DND-41 (cell line): ENCODE results near the gene OR5H6.

ENCODE experiments used
- EZH2 ChIP-seq: IDR thresholded peaks from 3 replicates; pipeline ENCODE4 v1.6.1; 2012; ENCODE audit warnings: borderline replicate concordance, low read depth, mild to moderate bottlenecking, moderate library complexity, low read length, inconsistent platforms; ENCODE audit not compliant: severe bottlenecking
- TF ChIP-seq, protein P1 (sequence below): IDR thresholded peaks from 2 replicates; pipeline ENCODE4 v1.5.1; 2012; ENCODE audit warnings: borderline replicate concordance, low read length, moderate library complexity, mild to moderate bottlenecking; ENCODE audit not compliant: poor library complexity, severe bottlenecking; ENCODE audit errors: extremely low read depth

DNA sequence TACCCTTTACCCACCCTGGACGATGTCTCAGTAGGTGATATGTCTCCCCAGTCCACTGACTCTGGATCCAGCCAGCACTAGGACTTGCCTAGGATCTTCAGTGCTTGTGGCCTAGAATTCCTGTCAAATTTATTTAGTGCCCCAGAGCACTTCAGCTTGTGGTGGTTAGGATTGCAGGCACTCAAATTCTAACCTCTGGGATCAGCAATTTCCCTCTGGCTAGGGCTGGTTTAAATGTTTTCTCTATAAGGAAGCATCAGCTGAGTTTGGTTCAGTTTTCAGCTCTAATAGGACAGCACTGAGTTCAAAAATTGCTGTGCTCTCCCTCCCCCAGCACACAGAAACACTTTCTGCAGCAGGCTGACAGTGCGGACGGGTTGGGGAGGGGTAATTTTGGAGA, 8.1 kb downstream of the OR5H6 start:
- TF ChIP-seq, protein P1, sequence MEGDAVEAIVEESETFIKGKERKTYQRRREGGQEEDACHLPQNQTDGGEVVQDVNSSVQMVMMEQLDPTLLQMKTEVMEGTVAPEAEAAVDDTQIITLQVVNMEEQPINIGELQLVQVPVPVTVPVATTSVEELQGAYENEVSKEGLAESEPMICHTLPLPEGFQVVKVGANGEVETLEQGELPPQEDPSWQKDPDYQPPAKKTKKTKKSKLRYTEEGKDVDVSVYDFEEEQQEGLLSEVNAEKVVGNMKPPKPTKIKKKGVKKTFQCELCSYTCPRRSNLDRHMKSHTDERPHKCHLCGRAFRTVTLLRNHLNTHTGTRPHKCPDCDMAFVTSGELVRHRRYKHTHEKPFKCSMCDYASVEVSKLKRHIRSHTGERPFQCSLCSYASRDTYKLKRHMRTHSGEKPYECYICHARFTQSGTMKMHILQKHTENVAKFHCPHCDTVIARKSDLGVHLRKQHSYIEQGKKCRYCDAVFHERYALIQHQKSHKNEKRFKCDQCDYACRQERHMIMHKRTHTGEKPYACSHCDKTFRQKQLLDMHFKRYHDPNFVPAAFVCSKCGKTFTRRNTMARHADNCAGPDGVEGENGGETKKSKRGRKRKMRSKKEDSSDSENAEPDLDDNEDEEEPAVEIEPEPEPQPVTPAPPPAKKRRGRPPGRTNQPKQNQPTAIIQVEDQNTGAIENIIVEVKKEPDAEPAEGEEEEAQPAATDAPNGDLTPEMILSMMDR: no peak
- TF ChIP-seq EZH2: no peak
